Muscle layer of duodenum (tissue), 2 donors: ENCODE results near the gene KRTAP22-1.

Source experiments
- H3K27ac ChIP-seq: one replicate; pipeline ENCODE4 v1.7.0; 2013; ENCODE audit warnings: mild to moderate bottlenecking, low read length
- H3K27me3 ChIP-seq: one replicate; pipeline ENCODE4 v1.7.0; 2013; ENCODE audit warnings: low read depth, mild to moderate bottlenecking, control low read depth, low read length
- H3K36me3 ChIP-seq, 2 donors: one replicate each; pipeline ENCODE4 v1.7.0; 2013; ENCODE audit warnings: low read length in 2 of 2, control low read depth in 1 of 2, mild to moderate bottlenecking in 1 of 2; ENCODE audit not compliant: insufficient read depth in 2 of 2, control insufficient read depth in 1 of 2
- H3K4me1 ChIP-seq, 2 donors: one replicate each; pipeline ENCODE4 v1.7.0; 2013; ENCODE audit warnings: low read length in 2 of 2, mild to moderate bottlenecking in 2 of 2, control low read depth in 1 of 2, moderate library complexity in 1 of 2; ENCODE audit not compliant: insufficient read depth in 2 of 2, control insufficient read depth in 1 of 2
- H3K4me3 ChIP-seq, 2 donors: one replicate each; pipeline ENCODE4 v1.7.0; 2013; ENCODE audit warnings: low read length in 2 of 2, low read depth in 1 of 2, mild to moderate bottlenecking in 1 of 2
- H3K9me3 ChIP-seq, 2 donors: one replicate each; pipeline ENCODE4 v1.7.0; 2013; ENCODE audit warnings: low read length in 2 of 2, control low read depth in 1 of 2, mild to moderate bottlenecking in 1 of 2; ENCODE audit not compliant: control insufficient read depth in 1 of 2
- donor health status: healthy.

The KRTAP22-1 gene

GRCh38 chr21:30625449-30626165 lies 24.7 kb downstream of the KRTAP22-1 start:
- Histone ChIP-seq H3K4me3 (no peak overlapping the region), H3K36me3 (no peaks in the 10 kb centered on the region), H3K4me1 (no peaks in the 10 kb centered on the region), H3K27ac (no peak overlapping the region), H3K27me3 (no peaks in the 10 kb centered on the region), H3K9me3 (no peaks in the 10 kb centered on the region)

- H3K4me1 ChIP-seq = no peaks in the 10 kb centered on the region
- no peak overlapping the region for H3K4me3 ChIP-seq
- H3K36me3 ChIP-seq = no peaks in the 10 kb centered on the region
- peaks cover 0 to 5% of the 10 kb centered on the region in 2 donors for H3K9me3 ChIP-seq
- H3K27ac ChIP-seq = no peak overlapping the region
- H3K27me3 ChIP-seq = no peaks in the 10 kb centered on the region
These were observed 27.2 kb downstream of the KRTAP22-1 start for GRCh38 chr21:30628109-30628508.

GRCh38 chr21:30629200-30629599 lies 28.3 kb downstream of the KRTAP22-1 start:
- Histone ChIP-seq H3K36me3 (no peaks in the 10 kb centered on the region), H3K27ac (no peak overlapping the region), H3K4me1 (no peaks in the 10 kb centered on the region), H3K9me3 (peaks cover 0 to 5% of the 10 kb centered on the region in 2 donors), H3K4me3 (no peak overlapping the region), H3K27me3 (no peaks in the 10 kb centered on the region)

GRCh38 chr21:30634906-30635305 lies 34.0 kb downstream of the KRTAP22-1 start, which contains the start of gene KRTAP20-2:
Gene KRTAP20-2, plus strand, starts transcription at chr21:30635206. Its CDS starts 58 bp downstream, at chr21:30635264.
- Histone ChIP-seq H3K4me1 (no peaks in the 10 kb centered on the region), H3K9me3 (peaks cover 0 to 5% of the 10 kb centered on the region in 2 donors), H3K27me3 (no peaks in the 10 kb centered on the region), H3K36me3 (no peaks in the 10 kb centered on the region), H3K4me3 (no peak within 1 kb of the TSS), H3K27ac (no peak within 1 kb of the TSS)

- Histone ChIP-seq H3K36me3 (no peaks in the 10 kb centered on the region), H3K27me3 (no peaks in the 10 kb centered on the region), H3K9me3 (no peaks in the 10 kb centered on the region), H3K27ac (no peak overlapping the region), H3K4me1 (no peaks in the 10 kb centered on the region), H3K4me3 (no peak overlapping the region)
These were observed 37.8 kb downstream of the KRTAP22-1 start for GRCh38 chr21:30638686-30639085.

DNA sequence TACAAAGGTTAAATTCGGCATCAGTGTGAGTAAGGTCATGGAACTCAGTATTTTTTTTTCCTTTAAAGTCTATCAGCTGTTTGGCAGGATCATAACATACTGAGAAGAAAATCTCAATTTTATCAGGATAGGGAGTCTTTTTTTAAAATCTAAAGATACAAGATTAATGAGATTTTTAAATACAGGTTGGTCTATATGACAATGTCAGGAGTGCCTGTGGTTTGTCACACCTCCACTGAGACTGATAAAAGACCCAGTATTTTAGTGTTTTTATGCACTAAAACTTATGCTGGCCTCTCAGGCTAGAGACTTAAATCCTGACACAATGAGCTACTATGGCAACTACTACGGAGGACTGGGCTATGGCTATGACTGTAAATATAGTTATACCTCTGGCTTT lies 41.7 kb downstream of the KRTAP22-1 start, which contains the start of gene KRTAP20-3:
Gene KRTAP20-3 (plus strand): TSS at position 301 of the 400 bp plus-strand sequence.
- H3K27ac ChIP-seq = no peak within 1 kb of the TSS
- no peaks in the 10 kb centered on the region for H3K27me3 ChIP-seq
- H3K4me1 ChIP-seq = no peaks in the 10 kb centered on the region
- no peak within 1 kb of the TSS for H3K4me3 ChIP-seq
- H3K36me3 ChIP-seq = no peaks in the 10 kb centered on the region
- no peaks in the 10 kb centered on the region for H3K9me3 ChIP-seq

GRCh38 chr21:30646904-30647414 lies 46.1 kb downstream of the KRTAP22-1 start:
- H3K9me3 ChIP-seq = no peaks in the 10 kb centered on the region
- H3K27ac ChIP-seq = no peak overlapping the region
- no peaks in the 10 kb centered on the region for H3K4me1 ChIP-seq
- no peak overlapping the region for H3K4me3 ChIP-seq
- H3K36me3 ChIP-seq = no peaks in the 10 kb centered on the region
- H3K27me3 ChIP-seq = no peaks in the 10 kb centered on the region
